ENCODE data around the gene GPC5.
"Not testable (repeated sequence)": the region's sequence is repeated elsewhere in the genome, so short reads cannot be mapped to it uniquely, and the experiment has no call there.

GPC5 gene

GRCh38 chr13:92716749-92717148, 1318.3 kb downstream of the GPC5 start:
- H3K27ac Mint-ChIP-seq: no peak overlapping the region

GRCh38 chr13:92717857-92718256, 1319.4 kb downstream of the GPC5 start:
- peaks cover 3% of the 10 kb centered on the region for H3K9me3 Mint-ChIP-seq
- no peak overlapping the region for H3K27ac Mint-ChIP-seq
- no peak overlapping the region for H3K4me3 Mint-ChIP-seq
- no peaks in the 10 kb centered on the region for H3K36me3 Mint-ChIP-seq (ENCODE audit: low read depth)
- H3K4me1 Mint-ChIP-seq (ENCODE audit: low read depth): no peaks in the 10 kb centered on the region
- no peaks in the 10 kb centered on the region for H3K27me3 Mint-ChIP-seq

More at GRCh38 chr13:92716749-92717148, 1318.3 kb downstream of the GPC5 start:
- H3K36me3 Mint-ChIP-seq (ENCODE audit: low read depth): no peaks in the 10 kb centered on the region
- H3K4me1 Mint-ChIP-seq (ENCODE audit: low read depth): no peaks in the 10 kb centered on the region
- H3K27me3 Mint-ChIP-seq: no peaks in the 10 kb centered on the region
- peaks cover 8% of the 10 kb centered on the region for H3K9me3 Mint-ChIP-seq
- no peak overlapping the region for H3K4me3 Mint-ChIP-seq

GRCh38 chr13:92719868-92720267, 1321.4 kb downstream of the GPC5 start:
- Mint-ChIP-seq H3K4me3 (no peak overlapping the region), H3K9me3 (peaks cover 5% of the 10 kb centered on the region), H3K36me3 (ENCODE audit: low read depth) (no peaks in the 10 kb centered on the region), H3K27me3 (no peaks in the 10 kb centered on the region), H3K27ac (no peak overlapping the region), H3K4me1 (ENCODE audit: low read depth) (no peaks in the 10 kb centered on the region)

- H3K4me1 Mint-ChIP-seq (ENCODE audit: low read depth): no peaks in the 10 kb centered on the region
- H3K27ac Mint-ChIP-seq: no peak overlapping the region
- H3K4me3 Mint-ChIP-seq: no peak overlapping the region
Observed at GRCh38 chr13:92721620-92722019, 1323.2 kb downstream of the GPC5 start.

GRCh38 chr13:92727118-92727517, 1328.7 kb downstream of the GPC5 start:
- Mint-ChIP-seq H3K27ac (no peak overlapping the region), H3K36me3 (ENCODE audit: low read depth) (no peaks in the 10 kb centered on the region), H3K27me3 (no peaks in the 10 kb centered on the region), H3K4me1 (ENCODE audit: low read depth) (no peaks in the 10 kb centered on the region), H3K9me3 (peaks cover 11% of the 10 kb centered on the region), H3K4me3 (no peak overlapping the region)

More at GRCh38 chr13:92721620-92722019, 1323.2 kb downstream of the GPC5 start:
- Mint-ChIP-seq H3K27me3 (no peaks in the 10 kb centered on the region), H3K36me3 (ENCODE audit: low read depth) (no peaks in the 10 kb centered on the region), H3K9me3 (peaks cover 5% of the 10 kb centered on the region)

- H3K9me3 Mint-ChIP-seq: peaks cover 21% of the 10 kb centered on the region
- no peaks in the 10 kb centered on the region for H3K36me3 Mint-ChIP-seq (ENCODE audit: low read depth)
- no peak overlapping the region for H3K27ac Mint-ChIP-seq
- no peaks in the 10 kb centered on the region for H3K27me3 Mint-ChIP-seq
- H3K4me1 Mint-ChIP-seq (ENCODE audit: low read depth): no peaks in the 10 kb centered on the region
- H3K4me3 Mint-ChIP-seq: no peak overlapping the region
Observed at GRCh38 chr13:92734068-92734467, 1335.6 kb downstream of the GPC5 start.

- Mint-ChIP-seq H3K27ac (no peak overlapping the region), H3K9me3 (peaks cover 21% of the 10 kb centered on the region)
Observed at GRCh38 chr13:92734545-92734944, 1336.1 kb downstream of the GPC5 start.

GRCh38 chr13:92735909-92736308, 1337.5 kb downstream of the GPC5 start:
- Mint-ChIP-seq H3K36me3 (ENCODE audit: low read depth) (no peaks in the 10 kb centered on the region), H3K9me3 (peaks cover 32% of the 10 kb centered on the region), H3K27ac (no peak overlapping the region), H3K4me1 (ENCODE audit: low read depth) (no peaks in the 10 kb centered on the region), H3K27me3 (no peaks in the 10 kb centered on the region), H3K4me3 (no peak overlapping the region)

More at GRCh38 chr13:92734545-92734944, 1336.1 kb downstream of the GPC5 start:
- no peaks in the 10 kb centered on the region for H3K4me1 Mint-ChIP-seq (ENCODE audit: low read depth)
- H3K36me3 Mint-ChIP-seq (ENCODE audit: low read depth): no peaks in the 10 kb centered on the region
- no peak overlapping the region for H3K4me3 Mint-ChIP-seq
- no peaks in the 10 kb centered on the region for H3K27me3 Mint-ChIP-seq

- H3K27me3 Mint-ChIP-seq: no peaks in the 10 kb centered on the region
- H3K9me3 Mint-ChIP-seq: peaks cover 27% of the 10 kb centered on the region
- H3K4me3 Mint-ChIP-seq: no peak overlapping the region
- H3K27ac Mint-ChIP-seq: no peak overlapping the region
- no peaks in the 10 kb centered on the region for H3K36me3 Mint-ChIP-seq (ENCODE audit: low read depth)
- H3K4me1 Mint-ChIP-seq (ENCODE audit: low read depth): no peaks in the 10 kb centered on the region
Observed at GRCh38 chr13:92739306-92739818, 1340.9 kb downstream of the GPC5 start.

- H3K9me3 Mint-ChIP-seq: peaks cover 14% of the 10 kb centered on the region
- H3K36me3 Mint-ChIP-seq (ENCODE audit: low read depth): no peaks in the 10 kb centered on the region
- H3K27ac Mint-ChIP-seq: no peak overlapping the region
- no peaks in the 10 kb centered on the region for H3K4me1 Mint-ChIP-seq (ENCODE audit: low read depth)
- H3K27me3 Mint-ChIP-seq: no peaks in the 10 kb centered on the region
- no peak overlapping the region for H3K4me3 Mint-ChIP-seq
Observed at GRCh38 chr13:92743992-92744391, 1345.6 kb downstream of the GPC5 start.

- H3K4me1 Mint-ChIP-seq (ENCODE audit: low read depth): no peaks in the 10 kb centered on the region
- peaks cover 7% of the 10 kb centered on the region for H3K9me3 Mint-ChIP-seq
- H3K27me3 Mint-ChIP-seq: no peaks in the 10 kb centered on the region
- no peak overlapping the region for H3K4me3 Mint-ChIP-seq
- no peak overlapping the region for H3K27ac Mint-ChIP-seq
- H3K36me3 Mint-ChIP-seq (ENCODE audit: low read depth): no peaks in the 10 kb centered on the region
Observed at GRCh38 chr13:92745258-92745657, 1346.8 kb downstream of the GPC5 start.

- not testable (repeated sequence) for H3K9me3 Mint-ChIP-seq; H3K36me3 Mint-ChIP-seq (ENCODE audit: low read depth); H3K27ac Mint-ChIP-seq; H3K27me3 Mint-ChIP-seq; H3K4me1 Mint-ChIP-seq (ENCODE audit: low read depth); H3K4me3 Mint-ChIP-seq
Observed at GRCh38 chr13:92752705-92753104, 1354.3 kb downstream of the GPC5 start.

GRCh38 chr13:92761710-92762109, 1363.3 kb downstream of the GPC5 start:
- no peaks in the 10 kb centered on the region for H3K4me1 Mint-ChIP-seq (ENCODE audit: low read depth)
- peaks cover 27% of the 10 kb centered on the region for H3K9me3 Mint-ChIP-seq
- H3K36me3 Mint-ChIP-seq (ENCODE audit: low read depth): no peaks in the 10 kb centered on the region
- H3K27me3 Mint-ChIP-seq: no peaks in the 10 kb centered on the region
- H3K4me3 Mint-ChIP-seq: no peak overlapping the region
- H3K27ac Mint-ChIP-seq: no peak overlapping the region

- Mint-ChIP-seq H3K9me3 (peaks cover 27% of the 10 kb centered on the region), H3K36me3 (ENCODE audit: low read depth) (no peaks in the 10 kb centered on the region), H3K27ac (no peak overlapping the region), H3K27me3 (no peaks in the 10 kb centered on the region), H3K4me3 (no peak overlapping the region), H3K4me1 (ENCODE audit: low read depth) (no peaks in the 10 kb centered on the region)
Observed at GRCh38 chr13:92767468-92767867, 1369.0 kb downstream of the GPC5 start.

GRCh38 chr13:92768602-92769001, 1370.2 kb downstream of the GPC5 start:
- H3K27ac Mint-ChIP-seq: no peak overlapping the region
- H3K27me3 Mint-ChIP-seq: no peaks in the 10 kb centered on the region
- H3K4me3 Mint-ChIP-seq: no peak overlapping the region
- H3K36me3 Mint-ChIP-seq (ENCODE audit: low read depth): no peaks in the 10 kb centered on the region
- H3K4me1 Mint-ChIP-seq (ENCODE audit: low read depth): no peaks in the 10 kb centered on the region
- H3K9me3 Mint-ChIP-seq: peaks cover 21% of the 10 kb centered on the region

- peaks cover 26% of the 10 kb centered on the region for H3K9me3 Mint-ChIP-seq
- no peaks in the 10 kb centered on the region for H3K4me1 Mint-ChIP-seq (ENCODE audit: low read depth)
- no peak overlapping the region for H3K27ac Mint-ChIP-seq
- no peak overlapping the region for H3K4me3 Mint-ChIP-seq
- no peaks in the 10 kb centered on the region for H3K36me3 Mint-ChIP-seq (ENCODE audit: low read depth)
- no peaks in the 10 kb centered on the region for H3K27me3 Mint-ChIP-seq
Observed at GRCh38 chr13:92769046-92769445, 1370.6 kb downstream of the GPC5 start.
